Neuronal stem cell (in vitro differentiated cells): ENCODE data around the gene ZSCAN23. TPM values are rescaled to one million over a fixed set of nuclear protein-coding genes. Genes with fewer than 3 reads are reported as not detected.

Experiments
- DNase-seq: peaks from one replicate; pipeline ENCODE4 v3.0.0-alpha.2; 2013; ENCODE audit warnings: low spot score
- H2AFZ ChIP-seq: one replicate; pipeline ENCODE4 v1.6.1; 2013; ENCODE audit warnings: mild to moderate bottlenecking, low read length, inconsistent platforms
- H2AK5ac ChIP-seq: 2 replicates; pipeline ENCODE4 v1.6.1; 2013; ENCODE audit warnings: low read depth, mild to moderate bottlenecking, inconsistent platforms, low read length, moderate library complexity, mixed read lengths
- H2BK120ac ChIP-seq: 2 replicates; pipeline ENCODE4 v1.6.1; 2013; ENCODE audit warnings: low read depth, mild to moderate bottlenecking, inconsistent platforms, low read length, moderate library complexity, mixed read lengths
- H2BK12ac ChIP-seq: one replicate; pipeline ENCODE4 v1.6.1; 2013; ENCODE audit warnings: low read length, inconsistent platforms
- H2BK15ac ChIP-seq: 2 replicates; pipeline ENCODE4 v1.6.1; 2013; ENCODE audit warnings: mild to moderate bottlenecking, low read length, inconsistent platforms, mixed read lengths
- H2BK5ac ChIP-seq: one replicate; pipeline ENCODE4 v1.6.1; 2013; ENCODE audit warnings: inconsistent platforms, mild to moderate bottlenecking, low read length, moderate library complexity
- H3K14ac ChIP-seq: one replicate; pipeline ENCODE4 v1.6.1; 2013; ENCODE audit warnings: low read length, inconsistent platforms
- H3K18ac ChIP-seq: 2 replicates; pipeline ENCODE4 v1.6.1; 2013; ENCODE audit warnings: low read length, inconsistent platforms
- H3K23ac ChIP-seq: 2 replicates; pipeline ENCODE4 v1.6.1; 2013; ENCODE audit warnings: low read depth, mild to moderate bottlenecking, mixed read lengths, low read length, inconsistent platforms; ENCODE audit not compliant: poor library complexity
- H3K27ac ChIP-seq: replicated peaks from 3 replicates; pipeline ENCODE4 v1.5.1; 2013; ENCODE audit warnings: low read length, inconsistent platforms
- H3K27me3 ChIP-seq, 3 experiments: 2 replicates each; pipeline ENCODE4 v1.6.1; 2013; ENCODE audit warnings: low read length in 3 of 3, mild to moderate bottlenecking in 2 of 3, inconsistent platforms in 1 of 3, low read depth in 1 of 3, mixed read lengths in 1 of 3, moderate library complexity in 1 of 3; ENCODE audit not compliant: control insufficient read depth in 3 of 3, insufficient read depth in 3 of 3
- H3K36me3 ChIP-seq, 2 donors: replicated peaks in 1 of 2; 2 replicates each; pipeline ENCODE4 v1.6.1; 2013; ENCODE audit warnings: low read length in 2 of 2; ENCODE audit not compliant: control insufficient read depth in 2 of 2, insufficient read depth in 2 of 2
- H3K4ac ChIP-seq: 2 replicates; pipeline ENCODE4 v1.6.1; 2013; ENCODE audit warnings: inconsistent platforms, mild to moderate bottlenecking, low read length, moderate library complexity
- H3K4me1 ChIP-seq, 2 donors: 1 replicate in 1 of 2; 2 replicates in 1 of 2; pipeline ENCODE4 v1.6.1; 2013; ENCODE audit warnings: low read length in 2 of 2, low read depth in 1 of 2; ENCODE audit not compliant: control insufficient read depth in 2 of 2, insufficient read depth in 1 of 2
- H3K4me2 ChIP-seq: one replicate; pipeline ENCODE4 v1.6.1; 2013; ENCODE audit warnings: mild to moderate bottlenecking, low read length, inconsistent platforms; ENCODE audit not compliant: insufficient read depth, poor library complexity, severe bottlenecking
- H3K4me3 ChIP-seq, 2 donors: 2 replicates each; pipeline ENCODE4 v1.5.1; 2013; ENCODE audit warnings: low read length in 2 of 2, mild to moderate bottlenecking in 2 of 2, inconsistent platforms in 1 of 2, moderate library complexity in 1 of 2
- H3K79me1 ChIP-seq: one replicate; pipeline ENCODE4 v1.6.1; 2013; ENCODE audit warnings: low read depth, mild to moderate bottlenecking, inconsistent platforms, low read length, moderate library complexity
- H3K9ac ChIP-seq: one replicate; pipeline ENCODE4 v1.6.1; 2013; ENCODE audit warnings: mild to moderate bottlenecking, low read depth, low read length, inconsistent platforms; ENCODE audit not compliant: poor library complexity
- H3K9me3 ChIP-seq, 2 donors: replicated peaks in 1 of 2; 2 replicates each; pipeline versions ENCODE3 to v1.6.1; 2013; ENCODE audit warnings: low read length in 2 of 2, mild to moderate bottlenecking in 2 of 2, inconsistent platforms in 1 of 2, low read depth in 1 of 2, mixed read lengths in 1 of 2, moderate library complexity in 1 of 2; ENCODE audit not compliant: control insufficient read depth in 2 of 2, insufficient read depth in 1 of 2
- H4K8ac ChIP-seq: one replicate; pipeline ENCODE4 v1.6.1; 2013; ENCODE audit warnings: low read depth, mild to moderate bottlenecking, inconsistent platforms, low read length, moderate library complexity
- H4K91ac ChIP-seq: one replicate; pipeline ENCODE4 v1.6.1; 2013; ENCODE audit warnings: low read length, low read depth, mild to moderate bottlenecking, inconsistent platforms; ENCODE audit not compliant: poor library complexity
- WGBS, 2 donors: extraction: QIAGEN DNeasy Blood & Tissue Kit; methylation state at CpG; one replicate each; pipeline ENCODE4 v1.1.7; 2013; ENCODE audit warnings: missing lambda C conversion rate in 2 of 2, mixed read lengths in 1 of 2; ENCODE audit not compliant: insufficient read length in 2 of 2, insufficient replicate concordance in 1 of 2; ENCODE audit errors: extremely low coverage in 2 of 2; 5-methylcytosine and 5-hydroxymethylcytosine counted together
- small RNA-seq: library from polyadenylated mRNA; stranded (forward); fragments of <200 nt; extraction: miRNeasy Mini kit (QIAGEN cat#:217004); gene quantifications from one replicate; pipeline ENCODE3, GENCODE V24; 2013; ENCODE audit not compliant: insufficient read depth

Gene ZSCAN23

GRCh38 chr6:28383235-28384142, 59.8 kb downstream of the ZSCAN23 start:
- Histone ChIP-seq H3K9ac (peak overlapping the region; percentile 78), H2BK5ac (no peak overlapping the region), H3K9me3 (peaks cover 4 to 22% of the 10 kb centered on the region in 2 donors), H2AFZ (no peak overlapping the region), H3K18ac (peak overlapping the region; percentile 79), H4K91ac (no peak overlapping the region), H3K4me2 (peak overlapping the region; percentile 53), H3K27me3 (no peaks in the 10 kb centered on the region), H3K36me3 (peaks cover 22 to 100% of the 10 kb centered on the region in 2 donors), H3K14ac (no peak overlapping the region), H3K27ac (peak overlapping the region; percentile 75), H2AK5ac (no peak overlapping the region), H3K4me3 (peak overlapping the region in 1 of 2 donors; percentile 78), H4K8ac (no peak overlapping the region), H3K4ac (no peak overlapping the region), H3K23ac (no peak overlapping the region), H2BK120ac (no peak overlapping the region), H2BK15ac (no peak overlapping the region), H3K79me1 (peaks cover 2% of the 10 kb centered on the region), H2BK12ac (no peak overlapping the region), H3K4me1 (peaks cover 0 to 1% of the 10 kb centered on the region in 2 donors)
- peak; percentile 83 for DNase-seq
- no CpG with 5 or more reads among the region's 31 CpGs for WGBS, 2 donors

Small RNA genes within 50 kb of the gene (small RNA-seq; reads per million reads assigned to genes)
- not detected for gene RNU2-45P
